H9 (cell line): ENCODE measurements around the gene TMEM167B. TPM values are rescaled to one million over a fixed set of nuclear protein-coding genes. Genes with fewer than 3 reads are reported as not detected.

ENCODE experiments used
- DNase-seq: peaks from one replicate; pipeline ENCODE4 v3.0.0-alpha.2; 2017
- H2AFZ ChIP-seq: one replicate; pipeline ENCODE4 v1.6.1; 2013; ENCODE audit warnings: mild to moderate bottlenecking, low read length, control low read depth, moderate library complexity
- H2AK5ac ChIP-seq: 2 replicates; pipeline ENCODE4 v1.6.1; 2013; ENCODE audit warnings: low read length, control low read depth, mixed read lengths; ENCODE audit not compliant: insufficient read length
- H2BK120ac ChIP-seq: one replicate; pipeline ENCODE4 v1.6.1; 2013; ENCODE audit warnings: low read depth, mild to moderate bottlenecking, low read length, control low read depth, inconsistent platforms; ENCODE audit not compliant: poor library complexity, severe bottlenecking
- H2BK12ac ChIP-seq: 2 replicates; pipeline ENCODE4 v1.6.1; 2013; ENCODE audit warnings: low read length, control low read depth, mixed read lengths, low read depth; ENCODE audit not compliant: insufficient read length
- H2BK15ac ChIP-seq: 2 replicates; pipeline ENCODE4 v1.6.1; 2013; ENCODE audit warnings: low read depth, low read length, control low read depth
- H2BK20ac ChIP-seq: one replicate; pipeline ENCODE4 v1.6.1; 2013; ENCODE audit warnings: low read depth, mild to moderate bottlenecking, low read length, control low read depth, inconsistent platforms; ENCODE audit not compliant: poor library complexity, severe bottlenecking
- H2BK5ac ChIP-seq: 2 replicates; pipeline ENCODE4 v1.6.1; 2013; ENCODE audit warnings: low read length, control low read depth, mixed read lengths; ENCODE audit not compliant: insufficient read length
- H3K14ac ChIP-seq: 2 replicates; pipeline ENCODE4 v1.6.1; 2013; ENCODE audit warnings: low read length, control low read depth; ENCODE audit not compliant: insufficient read depth
- H3K18ac ChIP-seq: 2 replicates; pipeline ENCODE4 v1.6.1; 2013; ENCODE audit warnings: low read depth, mild to moderate bottlenecking, mixed read lengths, low read length, control low read depth; ENCODE audit not compliant: insufficient read length
- H3K23ac ChIP-seq: 2 replicates; pipeline ENCODE4 v1.6.1; 2013; ENCODE audit warnings: low read length, control low read depth, mixed read lengths, low read depth; ENCODE audit not compliant: insufficient read length
- H3K23me2 ChIP-seq: 2 replicates; pipeline ENCODE4 v1.6.1; 2013; ENCODE audit warnings: low read depth, mild to moderate bottlenecking, mixed read lengths, low read length, control low read depth; ENCODE audit not compliant: insufficient read length, poor library complexity, severe bottlenecking
- H3K27ac ChIP-seq: 2 replicates; pipeline ENCODE4 v1.5.1; 2013; ENCODE audit warnings: low read length, control low read depth, mixed read lengths, low read depth; ENCODE audit not compliant: insufficient read length
- H3K27me3 ChIP-seq: 2 replicates; pipeline ENCODE4 v1.6.1; 2013; ENCODE audit warnings: low read length, control low read depth, inconsistent platforms; ENCODE audit not compliant: insufficient read depth
- H3K4ac ChIP-seq: 2 replicates; pipeline ENCODE4 v1.6.1; 2013; ENCODE audit warnings: low read depth, mild to moderate bottlenecking, control low read depth, inconsistent platforms, low read length, moderate library complexity
- H3K4me1 ChIP-seq: 2 replicates; pipeline ENCODE4 v1.6.1; 2013; ENCODE audit warnings: low read length, control low read depth, inconsistent platforms; ENCODE audit not compliant: insufficient read depth
- H3K4me2 ChIP-seq: 2 replicates; pipeline ENCODE4 v1.6.1; 2013; ENCODE audit warnings: low read length, control low read depth, mixed read lengths; ENCODE audit not compliant: insufficient read length, insufficient read depth
- H3K56ac ChIP-seq: 2 replicates; pipeline ENCODE4 v1.6.1; 2013; ENCODE audit warnings: low read depth, mild to moderate bottlenecking, mixed read lengths, low read length, control low read depth; ENCODE audit not compliant: insufficient read length
- H3K79me1 ChIP-seq: 2 replicates; pipeline ENCODE4 v1.6.1; 2013; ENCODE audit warnings: low read depth, mild to moderate bottlenecking, moderate library complexity, low read length, control low read depth, inconsistent platforms; ENCODE audit not compliant: insufficient read depth, poor library complexity, severe bottlenecking
- H3K79me2 ChIP-seq: 2 replicates; pipeline ENCODE4 v1.6.1; 2013; ENCODE audit warnings: low read length, control low read depth, inconsistent platforms; ENCODE audit not compliant: insufficient read depth
- H3K9ac ChIP-seq: 2 replicates; pipeline ENCODE4 v1.6.1; 2013; ENCODE audit warnings: low read length, control low read depth, mixed read lengths; ENCODE audit not compliant: insufficient read length; ENCODE audit errors: extremely low read depth
- H3K9me3 ChIP-seq: one replicate; pipeline ENCODE4 v1.6.1; 2013; ENCODE audit warnings: low read depth, low read length, inconsistent platforms; ENCODE audit not compliant: control insufficient read depth
- H3T11ph ChIP-seq: one replicate; pipeline ENCODE4 v1.6.1; 2013; ENCODE audit warnings: mild to moderate bottlenecking, low read length, control low read depth, inconsistent platforms
- H4K20me1 ChIP-seq: one replicate; pipeline ENCODE4 v1.6.1; 2013; ENCODE audit not compliant: control insufficient read depth, insufficient read length, insufficient read depth
- H4K5ac ChIP-seq: 2 replicates; pipeline ENCODE4 v1.6.1; 2013; ENCODE audit warnings: low read depth, mild to moderate bottlenecking, mixed read lengths, low read length, control low read depth; ENCODE audit not compliant: insufficient read length
- H4K8ac ChIP-seq: replicated peaks from 2 replicates; pipeline ENCODE4 v1.6.1; 2013; ENCODE audit warnings: low read length, control low read depth, mixed read lengths, low read depth; ENCODE audit not compliant: insufficient read length
- H4K91ac ChIP-seq: 2 replicates; pipeline ENCODE4 v1.6.1; 2013; ENCODE audit warnings: low read depth, mild to moderate bottlenecking, moderate library complexity, mixed read lengths, low read length, control low read depth; ENCODE audit not compliant: insufficient read length
- H3K27ac Mint-ChIP-seq, 3 experiments: 2 replicates in 2 of 3; 3 replicates in 1 of 3; pipeline ENCODE4 v1.8.0; 2020 to 2021; ENCODE audit warnings: mixed read lengths in 3 of 3, mild to moderate bottlenecking in 1 of 3, moderate library complexity in 1 of 3
- H3K27me3 Mint-ChIP-seq: 2 replicates; pipeline ENCODE4 v1.8.0; 2021; ENCODE audit warnings: low read depth, mild to moderate bottlenecking, moderate library complexity, mixed read lengths
- H3K36me3 Mint-ChIP-seq, 3 experiments: 2 replicates in 2 of 3; 3 replicates in 1 of 3; pipeline ENCODE4 v1.8.0; 2020 to 2021; ENCODE audit warnings: low read depth in 3 of 3, mixed read lengths in 3 of 3; ENCODE audit not compliant: insufficient read depth in 1 of 3
- H3K4me1 Mint-ChIP-seq, 2 experiments: 2 replicates each; pipeline ENCODE4 v1.8.0; 2020; ENCODE audit warnings: mixed read lengths in 2 of 2
- H3K4me3 Mint-ChIP-seq, 2 experiments: 2 replicates in 1 of 2; 3 replicates in 1 of 2; pipeline ENCODE4 v1.8.0; 2020 to 2021; ENCODE audit warnings: mild to moderate bottlenecking in 2 of 2, mixed read lengths in 2 of 2, moderate library complexity in 1 of 2
- H3K9me3 Mint-ChIP-seq, 2 experiments: 2 replicates in 1 of 2; 3 replicates in 1 of 2; pipeline ENCODE4 v1.8.0; 2020; ENCODE audit warnings: mild to moderate bottlenecking in 2 of 2, mixed read lengths in 2 of 2, moderate library complexity in 1 of 2
- CTCF ChIP-seq: fragments of 200-600 bp; sonication (generic); conservative IDR thresholded peaks from 3 replicates; pipeline ENCODE4 v1.8.0; 2021; ENCODE audit warnings: antibody characterized with exemption, mild to moderate bottlenecking
- WGBS: extraction: QIAGEN DNeasy Blood & Tissue Kit; methylation state at CpG from one replicate; pipeline ENCODE4 v1.1.7; 2013; ENCODE audit warnings: missing lambda C conversion rate, low lambda C conversion rate, mixed read lengths; ENCODE audit not compliant: insufficient read length; ENCODE audit errors: extremely low coverage; 5-methylcytosine and 5-hydroxymethylcytosine counted together
- total RNA-seq: library from RNA; stranded (reverse); gene quantifications from 2 replicates; pipeline ENCODE4 v1.2.1, GENCODE V29; 2021

The TMEM167B gene
- total RNA-seq, 1 experiment from 2014 or later = 13.9 TPM

- Histone ChIP-seq H4K91ac (no peak overlapping the region), H3K79me1 (no peaks in the 10 kb centered on the region), H3K27me3 (peaks cover 23% of the 10 kb centered on the region; the same call in 1 of the 2 replicates), H3K79me2 (no peaks in the 10 kb centered on the region), H3K9me3 (no peaks in the 10 kb centered on the region), H3K4me2 (no peak overlapping the region), H2BK120ac (peak overlapping the region; percentile 96), H2BK5ac (no peak overlapping the region), H2BK15ac (no peak overlapping the region), H3K56ac (no peak overlapping the region), H3K18ac (no peak overlapping the region), H3K14ac (no peak overlapping the region), H3K9ac (no peak overlapping the region), H2AK5ac (no peak overlapping the region), H2BK20ac (no peak overlapping the region), H4K20me1 (no peaks in the 10 kb centered on the region), H3T11ph (no peak overlapping the region), H3K4me1 (no peaks in the 10 kb centered on the region), H4K8ac (no peak overlapping the region), H2BK12ac (peak overlapping the region; percentile 42), H3K4ac (no peak overlapping the region; the same call in 1 of the 2 replicates), H4K5ac (no peak overlapping the region), H2AFZ (no peak overlapping the region), H3K23ac (no peak overlapping the region), H3K23me2 (peaks cover 13% of the 10 kb centered on the region), H3K27ac (no peak overlapping the region)
- WGBS = no CpG with 5 or more reads among the region's 5 CpGs
- Mint-ChIP-seq H3K27me3 (peaks cover 75% of the 10 kb centered on the region), H3K36me3 (no peaks in the 10 kb centered on the region), H3K4me3 (no peak overlapping the region), H3K27ac (no peak overlapping the region), H3K9me3 (no peaks in the 10 kb centered on the region), H3K4me1 (peaks cover 11 to 17% of the 10 kb centered on the region in 2 experiments)
- DNase-seq = no peak
- no peak for TF ChIP-seq CTCF
Measured at GRCh38 chr1:109111386-109112055, 21.0 kb downstream of the TMEM167B start.
